GM12875 (cell line): ENCODE results near the gene TYW3.

ENCODE experiments used
- H3K4me3 ChIP-seq: one replicate; pipeline ENCODE4 v1.5.1; 2011; ENCODE audit warnings: low read depth, low read length, control low read depth
- CTCF ChIP-seq: IDR thresholded peaks from 2 replicates; pipeline ENCODE4 v1.5.1; 2011; ENCODE audit warnings: low read depth, mild to moderate bottlenecking, control low read depth, inconsistent platforms, low read length, moderate library complexity, borderline replicate concordance; ENCODE audit not compliant: insufficient read depth

The TYW3 gene

GRCh38 chr1:74791491-74791890 is 58.5 kb downstream of the TYW3 start:
- H3K4me3 ChIP-seq: no peak overlapping the region
- TF ChIP-seq CTCF: no peak

GRCh38 chr1:74799119-74799657 is 66.2 kb downstream of the TYW3 start:
- no peak overlapping the region for H3K4me3 ChIP-seq
- TF ChIP-seq CTCF: no peak

- H3K4me3 ChIP-seq: no peak overlapping the region
- TF ChIP-seq CTCF: no peak
These were observed 78.7 kb downstream of the TYW3 start for GRCh38 chr1:74811436-74812179.

GRCh38 chr1:74812180-74812541 is 79.2 kb downstream of the TYW3 start:
- H3K4me3 ChIP-seq: no peak overlapping the region
- no peak for TF ChIP-seq CTCF
